SK-MEL-5 (cell line): Measurements from ENCODE around the gene VANGL2. TPM values are rescaled to one million over a fixed set of nuclear protein-coding genes. Genes with fewer than 3 reads are reported as not detected.
"Not testable (repeated sequence)": the region's sequence is repeated elsewhere in the genome, so short reads cannot be mapped to it uniquely, and the experiment has no call there.

Experiments used
- DNase-seq: peaks from one replicate; pipeline ENCODE4 v3.0.0-alpha.2; 2016; ENCODE audit warnings: low read depth, low spot score
- in situ Hi-C: cut with HindIII; loops from 2 replicates; pipeline ENCODE4 v1.10.0; 2016; ENCODE audit warnings: low sequenced_read_pairs, high pct_unique_total_duplicates, low pct_unique_long_range_greater_than_20kb
- total RNA-seq: library from RNA; depleted of rRNA; stranded (reverse); fragments of >200 nt; shearing (Covaris generic); gene quantifications from 2 replicates; pipeline ENCODE4 v1.2.3, GENCODE V29; 2014

Gene VANGL2
- total RNA-seq, 1 experiment from 2014 or later, result 1.8 TPM

- no peak for DNase-seq
- in situ Hi-C loops, result no loop called here
Observed at GRCh38 chr1:160367516-160367900, 32.9 kb upstream of the VANGL2 start.

GRCh38 chr1:160367934-160368923 is 32.1 kb upstream of the VANGL2 start:
- DNase-seq, result no peak
- in situ Hi-C loops, result no loop called here

GRCh38 chr1:160369087-160369486 is 31.3 kb upstream of the VANGL2 start:
- in situ Hi-C loops, result no loop called here
- no peak for DNase-seq

- in situ Hi-C loops, result no loop called here
- DNase-seq, result no peak
Observed at GRCh38 chr1:160370561-160371345, 29.6 kb upstream of the VANGL2 start.

- in situ Hi-C loops, result no loop called here
- DNase-seq, result no peak
Observed at GRCh38 chr1:160371346-160371631, 29.1 kb upstream of the VANGL2 start.

GRCh38 chr1:160371756-160372155 is 28.6 kb upstream of the VANGL2 start:
- DNase-seq, result no peak
- in situ Hi-C loops, result no loop called here

- DNase-seq, result no peak
- in situ Hi-C loops, result no loop called here
Observed at GRCh38 chr1:160373696-160374095, 26.7 kb upstream of the VANGL2 start.

- DNase-seq, result no peak
- in situ Hi-C loops, result no loop called here
Observed at GRCh38 chr1:160374306-160375110, 25.9 kb upstream of the VANGL2 start.

- in situ Hi-C loops, result no loop called here
- no peak for DNase-seq
Observed at GRCh38 chr1:160375788-160376524, 24.4 kb upstream of the VANGL2 start.

GRCh38 chr1:160376525-160377131 is 23.7 kb upstream of the VANGL2 start:
- in situ Hi-C loops, result no loop called here
- DNase-seq, result peak; percentile 82

GRCh38 chr1:160377585-160378206 is 22.7 kb upstream of the VANGL2 start:
- in situ Hi-C loops, result no loop called here
- DNase-seq, result no peak

GRCh38 chr1:160384812-160385211 is 15.6 kb upstream of the VANGL2 start:
- in situ Hi-C loops, DNase-seq: not testable (repeated sequence)

GRCh38 chr1:160388406-160388805 is 12.0 kb upstream of the VANGL2 start:
- DNase-seq, in situ Hi-C loops: not testable (repeated sequence)

- no peak for DNase-seq
- in situ Hi-C loops, result no loop called here
Observed at GRCh38 chr1:160394673-160395072, 5.7 kb upstream of the VANGL2 start.

- in situ Hi-C loops, result no loop called here
- no peak for DNase-seq
Observed at GRCh38 chr1:160397651-160398050, 2.7 kb upstream of the VANGL2 start.

GRCh38 chr1:160398823-160399222 is 1.5 kb upstream of the VANGL2 start:
- no peak for DNase-seq
- in situ Hi-C loops, result no loop called here
